Liver (tissue), 9 donors: ENCODE results near the gene PSMB9. TPM values are rescaled to one million over a fixed set of nuclear protein-coding genes. Genes with fewer than 3 reads are reported as not detected.
"Not testable (repeated sequence)": the region's sequence is repeated elsewhere in the genome, so short reads cannot be mapped to it uniquely, and the experiment has no call there.

Source experiments
- DNase-seq: peaks from one replicate; pipeline ENCODE4 v3.0.0-alpha.2; 2017; ENCODE audit warnings: low spot score
- H3K27ac ChIP-seq, 2 donors: one replicate each; pipeline ENCODE4 v1.7.0; 2013; ENCODE audit warnings: inconsistent platforms in 2 of 2, low read length in 2 of 2, control low read depth in 1 of 2, low read depth in 1 of 2, mild to moderate bottlenecking in 1 of 2
- H3K27me3 ChIP-seq, 4 donors: one replicate each; pipeline versions ENCODE4 v1.6.1 to v1.7.0; 2013; ENCODE audit warnings: low read length in 3 of 4, inconsistent platforms in 1 of 4, mild to moderate bottlenecking in 1 of 4, moderate library complexity in 1 of 4; ENCODE audit not compliant: control insufficient read depth in 4 of 4, insufficient read depth in 4 of 4
- H3K36me3 ChIP-seq, 4 donors: one replicate each; pipeline versions ENCODE4 v1.6.1 to v1.7.0; 2013; ENCODE audit warnings: low read length in 3 of 4, mild to moderate bottlenecking in 3 of 4, low read depth in 1 of 4, moderate library complexity in 1 of 4; ENCODE audit not compliant: control insufficient read depth in 4 of 4, insufficient read depth in 3 of 4
- H3K4me1 ChIP-seq, 4 donors: one replicate each; pipeline versions ENCODE4 v1.6.1 to v1.7.0; 2013; ENCODE audit warnings: low read length in 3 of 4, mild to moderate bottlenecking in 3 of 4, moderate library complexity in 1 of 4; ENCODE audit not compliant: control insufficient read depth in 4 of 4, insufficient read depth in 4 of 4
- H3K4me3 ChIP-seq, 3 donors: one replicate each; pipeline versions ENCODE4 v1.6.1 to v1.7.0; 2013; ENCODE audit warnings: low read length in 3 of 3, control low read depth in 1 of 3, low read depth in 1 of 3, mild to moderate bottlenecking in 1 of 3
- H3K9ac ChIP-seq, 2 donors: one replicate each; pipeline ENCODE4 v1.7.0; 2013; ENCODE audit warnings: low read length in 2 of 2, mild to moderate bottlenecking in 2 of 2, moderate library complexity in 2 of 2, control low read depth in 1 of 2, low read depth in 1 of 2
- H3K9me3 ChIP-seq, 4 donors: one replicate each; pipeline versions ENCODE4 v1.6.1 to v1.7.0; 2013; ENCODE audit warnings: low read length in 3 of 4; ENCODE audit not compliant: control insufficient read depth in 4 of 4
- CTCF ChIP-seq: fragments of 150-350 bp; IDR thresholded peaks from 2 replicates; pipeline ENCODE4 v1.5.1; 2017; ENCODE audit warnings: improper control_type of control experiment, low read depth, low read length; ENCODE audit not compliant: missing input control
- EGR1 ChIP-seq, 2 donors: IDR thresholded peaks; 2 replicates each; pipeline ENCODE4 v1.6.1; 2016 to 2018; ENCODE audit warnings: antibody characterized with exemption in 2 of 2, low read depth in 2 of 2
- FOXA1 ChIP-seq: IDR thresholded peaks from 2 replicates; pipeline ENCODE4 v1.6.1; 2016; ENCODE audit warnings: antibody characterized with exemption
- HNF4A ChIP-seq, 2 donors: conservative IDR thresholded peaks; 2 replicates each; pipeline ENCODE4 v1.6.1; 2016; ENCODE audit warnings: antibody characterized with exemption in 2 of 2, mild to moderate bottlenecking in 2 of 2
- HNF4G ChIP-seq: IDR thresholded peaks from 2 replicates; pipeline ENCODE4 v1.6.1; 2016; ENCODE audit warnings: antibody characterized with exemption
- JUND ChIP-seq, 2 donors: IDR thresholded peaks; 2 replicates each; pipeline ENCODE4 v1.6.1; 2016; ENCODE audit warnings: antibody characterized with exemption in 2 of 2
- NR2F2 ChIP-seq: IDR thresholded peaks from 2 replicates; pipeline ENCODE4 v1.6.1; 2016; ENCODE audit warnings: antibody characterized with exemption
- RAD21 ChIP-seq, 2 donors: IDR thresholded peaks; 2 replicates each; pipeline ENCODE4 v1.6.1; 2016; ENCODE audit warnings: antibody characterized with exemption in 2 of 2, mild to moderate bottlenecking in 2 of 2
- TAF1 ChIP-seq: conservative IDR thresholded peaks from 2 replicates; pipeline ENCODE4 v1.6.1; 2016; ENCODE audit warnings: antibody characterized with exemption, mild to moderate bottlenecking
- ZBTB33 ChIP-seq: IDR thresholded peaks from 2 replicates; pipeline ENCODE4 v1.6.1; 2016; ENCODE audit warnings: antibody characterized with exemption
- WGBS: extraction: QIAGEN DNeasy Blood & Tissue Kit; methylation state at CpG from one replicate; pipeline ENCODE4 v1.1.7; 2013; 5-methylcytosine and 5-hydroxymethylcytosine counted together
- polyA plus RNA-seq, 2 donors: library from polyadenylated mRNA; stranded (reverse) in 1 of 2; unstranded in 1 of 2; fragments of 200-250 nt in 1 of 2; fragments of >200 nt in 1 of 2; fragmentation: Nextera tagmentation in 1 of 2; extraction: Ambion mirVana in 1 of 2; gene quantifications; one replicate each; pipeline versions ENCODE4 v1.2.1 to v1.2.3, GENCODE V29; 2013 to 2015
- total RNA-seq, 2 donors: library from RNA; depleted of rRNA; stranded (reverse); fragments of >200 nt; gene quantifications; one replicate each; pipeline ENCODE4 v1.2.3, GENCODE V29; 2014
- donor health status: healthy.
- donor health status: healthy.
- donor health status: healthy.
- donor health status: healthy.
- donor health status: healthy.

Gene PSMB9
- total and polyA plus RNA-seq, 4 donors: 11.7 to 31.6 (median 20.2) TPM

- no peaks in the 10 kb centered on the region for H3K27me3 ChIP-seq
- no peaks in the 10 kb centered on the region for H3K4me1 ChIP-seq
- TF ChIP-seq JUND (IDR thresholded peaks at IDR 0.05) (no peak), HNF4G (no peak), CTCF (no peak), ZBTB33 (no peak)
- H3K9me3 ChIP-seq: no peaks in the 10 kb centered on the region
- no peak overlapping the region for H3K4me3 ChIP-seq
- H3K36me3 ChIP-seq: no peaks in the 10 kb centered on the region
- 69% methylated on average over 3 of the region's 3 CpGs for WGBS
- no peak overlapping the region for H3K27ac ChIP-seq
- H3K9ac ChIP-seq: no peak overlapping the region
- DNase-seq: no peak
Observed at GRCh38 chr6:32867022-32867477, 13.1 kb downstream of the PSMB9 start.

DNA sequence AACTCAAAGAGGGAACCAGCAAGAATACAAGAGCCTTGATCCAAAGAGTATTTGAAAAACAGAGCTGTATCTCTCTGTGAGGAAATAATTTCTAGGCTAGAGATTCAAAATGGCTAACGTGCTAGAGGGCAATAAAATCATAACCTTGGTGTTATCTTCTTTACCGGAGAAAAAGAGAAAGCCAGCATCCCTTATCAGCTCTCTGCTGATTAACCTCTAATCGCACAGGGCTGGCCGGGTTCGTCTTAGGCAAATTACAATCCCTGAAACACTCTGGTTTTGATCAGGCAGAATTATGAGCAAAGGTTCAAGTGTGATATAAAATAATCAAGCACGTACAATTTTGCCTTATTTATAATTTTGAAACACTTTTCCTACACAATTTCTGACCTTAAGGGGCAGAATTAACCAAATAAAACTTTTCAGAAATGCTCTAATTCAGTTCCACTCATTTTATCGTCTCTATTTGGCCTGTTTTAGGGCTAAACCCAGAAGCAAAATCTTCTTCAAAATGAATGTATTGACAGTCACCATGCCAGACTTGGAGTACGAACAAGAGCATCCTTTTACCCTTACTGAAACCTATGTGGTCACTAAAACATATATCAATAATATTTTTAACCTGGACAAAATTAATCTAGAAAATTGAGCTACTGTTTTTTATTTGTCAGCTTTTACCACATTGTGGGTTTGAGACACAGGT lies 13.7 kb downstream of the PSMB9 start:
- Histone ChIP-seq H3K27ac (no peak overlapping the region), H3K27me3 (no peaks in the 10 kb centered on the region), H3K4me1 (no peaks in the 10 kb centered on the region), H3K9me3 (no peaks in the 10 kb centered on the region), H3K9ac (peak overlapping the region in 1 of 2 donors; percentile 51), H3K36me3 (no peaks in the 10 kb centered on the region), H3K4me3 (no peak overlapping the region)
- no peak for DNase-seq
- no peak for TF ChIP-seq TAF1
- TF ChIP-seq ZBTB33: no peak
- TF ChIP-seq HNF4A (conservative IDR thresholded peaks at IDR 0.05): no peak
- TF ChIP-seq NR2F2: no peak
- no peak for TF ChIP-seq EGR1 (IDR thresholded peaks at IDR 0.05; ENCODE audit: low read depth in 2 of 2)
- WGBS: 40% methylated on average over 8 of the region's 8 CpGs

GRCh38 chr6:32868257-32868788 lies 14.3 kb downstream of the PSMB9 start:
- no peak overlapping the region for H3K27ac ChIP-seq
- H3K9me3 ChIP-seq: no peaks in the 10 kb centered on the region
- peak; percentile 85 for DNase-seq
- H3K4me3 ChIP-seq: no peak overlapping the region
- TF ChIP-seq ZBTB33: no peak
- TF ChIP-seq FOXA1: no peak
- TF ChIP-seq CTCF: peak; percentile 93
- peak; percentile 95 to 97 for TF ChIP-seq RAD21 (IDR thresholded peaks at IDR 0.05)
- H3K9ac ChIP-seq: peak overlapping the region in 1 of 2 donors; percentile 51
- WGBS: 17% methylated on average over 5 of the region's 5 CpGs
- H3K4me1 ChIP-seq: no peaks in the 10 kb centered on the region
- no peaks in the 10 kb centered on the region for H3K36me3 ChIP-seq
- no peaks in the 10 kb centered on the region for H3K27me3 ChIP-seq

DNA sequence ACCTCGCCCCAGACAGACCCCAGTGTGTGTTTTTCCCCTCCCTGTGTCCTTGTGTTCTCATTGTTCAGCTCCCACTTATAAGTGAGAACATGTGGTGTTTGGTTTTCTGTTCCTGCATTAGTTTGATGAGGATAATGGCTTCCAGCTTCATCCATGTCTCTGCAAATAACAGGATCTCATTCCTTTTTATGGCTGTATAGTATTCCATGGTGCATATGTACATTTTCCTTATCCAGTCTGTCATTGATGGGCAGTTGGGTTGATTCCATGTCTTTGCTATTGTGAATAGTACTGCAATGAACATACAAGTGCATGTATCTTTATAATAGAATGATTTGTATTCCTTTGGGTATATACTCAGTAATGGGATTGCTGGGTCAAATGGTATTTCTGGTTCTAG lies 20.0 kb downstream of the PSMB9 start:
- not testable (repeated sequence) for DNase-seq, H3K9me3 ChIP-seq, H3K27ac ChIP-seq, H3K27me3 ChIP-seq, H3K4me3 ChIP-seq, H3K4me1 ChIP-seq, H3K9ac ChIP-seq, H3K36me3 ChIP-seq
- WGBS: 57% methylated on average over 1 of the region's 1 CpG
